Left colon (tissue), 2 donors: ENCODE results near the gene MOK. TPM values are rescaled to one million over a fixed set of nuclear protein-coding genes. Genes with fewer than 3 reads are reported as not detected.
A peak's percentile ranks its signal among the peaks of the same experiment; 100 is the strongest.

Experiments used
- ATAC-seq: fragments of 200-7000 bp; cut with Tn5 transposase; one replicate; pipeline ENCODE4 v1.9.1; 2020; ENCODE audit warnings: mild to moderate bottlenecking, moderate library complexity
- DNase-seq, 2 donors: peaks; one replicate each; pipeline ENCODE4 v3.0.0-alpha.2; 2020
- intact Hi-C, 2 donors: fragments of 100-400 bp; cut with DNase I in 1 of 2; cut with micrococcal nuclease in 1 of 2; formaldehyde crosslinking; loops; one replicate each; pipeline versions ENCODE4 v1.11.2 to v1.14.0; 2022; cut with DNase I, micrococcal nuclease
- total RNA-seq, 2 donors: library from RNA; stranded (reverse); fragmentation: NEBNext Ultra II Directional; extraction: Animal tissue kit (Norgen Biotek cat#: 25700); gene quantifications; one replicate each; pipeline ENCODE4 v1.2.1, GENCODE V29; 2021
- donor health status: DM: no; HTN: no; CAD: no.
- donor health status: DM: yes; HTN: yes; CAD: no.

The MOK gene
- total RNA-seq, 2 donors from 2014 or later, result 4.7 to 5.9 TPM

- intact Hi-C loops, result no loop called here
- DNase-seq, result no peak
- no peak for ATAC-seq
These were observed 72.7 kb downstream of the MOK start for GRCh38 chr14:102232348-102232625.

GRCh38 chr14:102231476-102232347 is 73.3 kb downstream of the MOK start:
- ATAC-seq, result no peak
- intact Hi-C loops, result no loop called here
- no peak for DNase-seq

- no peak for ATAC-seq
- no peak for DNase-seq
- intact Hi-C loops, result no loop called here
These were observed 74.3 kb downstream of the MOK start for GRCh38 chr14:102230481-102231210.

GRCh38 chr14:102229739-102230092 is 75.2 kb downstream of the MOK start:
- ATAC-seq (no peak), DNase-seq (no peak)
- intact Hi-C loops, result no loop called here

GRCh38 chr14:102229071-102229738 is 75.8 kb downstream of the MOK start:
- intact Hi-C loops, result no loop called here
- DNase-seq (no peak), ATAC-seq (no peak)

GRCh38 chr14:102227184-102227964 is 77.6 kb downstream of the MOK start:
- DNase-seq (no peak), ATAC-seq (peak; percentile 12)
- intact Hi-C loops, result no loop called here

GRCh38 chr14:102226356-102227125 is 78.4 kb downstream of the MOK start:
- ATAC-seq (no peak), DNase-seq (no peak)
- intact Hi-C loops, result no loop called here

- intact Hi-C loops, result no loop called here
- ATAC-seq, result peak; percentile 24
- no peak for DNase-seq
These were observed 79.0 kb downstream of the MOK start for GRCh38 chr14:102225936-102226335.

GRCh38 chr14:102225386-102225785 is 79.6 kb downstream of the MOK start:
- ATAC-seq (no peak), DNase-seq (no peak)
- intact Hi-C loops, result no loop called here

GRCh38 chr14:102223682-102224081 is 81.3 kb downstream of the MOK start:
- no peak for ATAC-seq
- no peak for DNase-seq
- intact Hi-C loops, result no loop called here

GRCh38 chr14:102222751-102223150 is 82.2 kb downstream of the MOK start:
- no peak for DNase-seq
- no peak for ATAC-seq
- intact Hi-C loops, result no loop called here

GRCh38 chr14:102222009-102222575 is 82.9 kb downstream of the MOK start:
- ATAC-seq (no peak), DNase-seq (no peak)
- intact Hi-C loops, result no loop called here

- peak; percentile 51 for ATAC-seq
- intact Hi-C loops, result no loop called here
- DNase-seq, result no peak
These were observed 83.9 kb downstream of the MOK start for GRCh38 chr14:102221026-102221425.

GRCh38 chr14:102220031-102220430 is 84.9 kb downstream of the MOK start:
- DNase-seq (no peak), ATAC-seq (no peak)
- intact Hi-C loops, result no loop called here

GRCh38 chr14:102219316-102219715 is 85.6 kb downstream of the MOK start:
- no peak for ATAC-seq
- intact Hi-C loops, result no loop called here
- no peak for DNase-seq

GRCh38 chr14:102218688-102219087 is 86.3 kb downstream of the MOK start:
- intact Hi-C loops, result no loop called here
- DNase-seq, result no peak
- ATAC-seq, result no peak

- DNase-seq (no peak), ATAC-seq (no peak)
- intact Hi-C loops, result no loop called here
These were observed 87.0 kb downstream of the MOK start for GRCh38 chr14:102217987-102218421.

GRCh38 chr14:102217399-102217798 is 87.6 kb downstream of the MOK start:
- intact Hi-C loops, result no loop called here

More at GRCh38 chr14:102217399-102217798, 87.6 kb downstream of the MOK start:
- ATAC-seq, result no peak
- no peak for DNase-seq
